Raji (cell line): ENCODE data around the gene SPATA2.

Experiments
- POLR2A ChIP-seq: IDR thresholded peaks from 2 replicates; pipeline ENCODE4 v1.6.1; 2011; ENCODE audit warnings: low read depth, low read length, control low read depth; ENCODE audit not compliant: insufficient read depth

SPATA2 gene

GRCh38 chr20:49863666-49864065, 51.7 kb downstream of the SPATA2 start:
- TF ChIP-seq POLR2A, result no peak

- TF ChIP-seq POLR2A, result no peak
Observed at GRCh38 chr20:49862607-49863200, 52.6 kb downstream of the SPATA2 start.

GRCh38 chr20:49859807-49860206, 55.5 kb downstream of the SPATA2 start:
- TF ChIP-seq POLR2A, result no peak

- no peak for TF ChIP-seq POLR2A
Observed at GRCh38 chr20:49859011-49859410, 56.3 kb downstream of the SPATA2 start.

- TF ChIP-seq POLR2A, result no peak
Observed at GRCh38 chr20:49858076-49858585, 57.2 kb downstream of the SPATA2 start.

GRCh38 chr20:49856904-49857303, 58.4 kb downstream of the SPATA2 start:
- TF ChIP-seq POLR2A, result no peak

- no peak for TF ChIP-seq POLR2A
Observed at GRCh38 chr20:49854190-49854875, 61.0 kb downstream of the SPATA2 start.

- TF ChIP-seq POLR2A, result no peak
Observed at GRCh38 chr20:49853640-49854039, 61.7 kb downstream of the SPATA2 start.
